Heart left ventricle (tissue), 13 donors: ENCODE measurements around the gene CLIP2.
"Not testable (repeated sequence)": the region's sequence is repeated elsewhere in the genome, so short reads cannot be mapped to it uniquely, and the experiment has no call there.

Experiments
- POLR2A ChIP-seq, 2 donors: fragments of 450-650 bp; IDR thresholded peaks; one replicate each; pipeline ENCODE4 v1.6.1; 2017; ENCODE audit warnings: antibody characterized with exemption in 2 of 2, mild to moderate bottlenecking in 2 of 2, moderate library complexity in 2 of 2
- TF ChIP-seq, protein P1 (sequence below), 12 donors: fragments of 200-600 bp; sonication (generic) in 4 of 12; IDR thresholded peaks; one replicate each; pipeline versions ENCODE4 v1.5.0 to v1.8.0; 2018 to 2022; ENCODE audit warnings: antibody characterized with exemption in 12 of 12, mild to moderate bottlenecking in 5 of 12
- donor health status: ischemic (EF 13 %, LVEDD 7.1; RV severe dilation, severe dysfunction).
- donor health status: DM: no; HTN: yes; CAD: no.
- donor health status: DM: no; HTN: no; CAD: no.
- donor health status: ischemic (EF 25% LVEDD 6.9; RV normal size, moderate dysfunction).
- donor health status: ischemic (EF 25% LVEDD 5.7; RV mildly dilated, moderate dysfunction).
- donor health status: ischemic (EF 35%, LVEDD 5.7; RV mildly dilated, moderate dysfunction).
- donor health status: nonischemic (EF 11% LVEDD 7.7; RV severe dilation, severe dysfunction).
- donor health status: DM: yes; HTN: yes; CAD: no.
- donor health status: PGD.
- donor health status: ischemic (EF 29% LVEDD 5.4; RV normal size, mild dysfunction).
- donor health status: nonischemic (EF 23%, LVEDD 6.1; RV moderate dilation, normal function).

DNA sequence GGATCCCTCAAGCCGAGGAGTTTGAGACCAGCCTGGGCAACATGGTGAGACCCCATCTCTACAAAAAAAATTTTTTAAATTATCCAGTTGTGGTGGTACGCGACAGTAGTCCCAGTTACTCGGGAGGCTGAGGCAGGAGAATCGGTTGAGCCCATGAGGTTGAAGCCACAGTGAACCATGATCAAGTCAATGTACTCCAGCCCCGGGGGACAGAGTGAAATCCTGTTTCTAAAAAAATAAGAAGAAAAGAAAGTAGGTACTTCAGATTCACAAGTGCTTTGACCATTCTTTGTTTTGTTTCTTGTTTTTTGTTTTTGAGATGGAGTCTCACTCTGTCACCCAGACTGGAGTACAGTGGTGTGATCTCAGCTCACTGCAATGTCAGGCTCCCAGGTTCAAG, 33.7 kb upstream of the CLIP2 start:
- TF ChIP-seq, protein P1, sequence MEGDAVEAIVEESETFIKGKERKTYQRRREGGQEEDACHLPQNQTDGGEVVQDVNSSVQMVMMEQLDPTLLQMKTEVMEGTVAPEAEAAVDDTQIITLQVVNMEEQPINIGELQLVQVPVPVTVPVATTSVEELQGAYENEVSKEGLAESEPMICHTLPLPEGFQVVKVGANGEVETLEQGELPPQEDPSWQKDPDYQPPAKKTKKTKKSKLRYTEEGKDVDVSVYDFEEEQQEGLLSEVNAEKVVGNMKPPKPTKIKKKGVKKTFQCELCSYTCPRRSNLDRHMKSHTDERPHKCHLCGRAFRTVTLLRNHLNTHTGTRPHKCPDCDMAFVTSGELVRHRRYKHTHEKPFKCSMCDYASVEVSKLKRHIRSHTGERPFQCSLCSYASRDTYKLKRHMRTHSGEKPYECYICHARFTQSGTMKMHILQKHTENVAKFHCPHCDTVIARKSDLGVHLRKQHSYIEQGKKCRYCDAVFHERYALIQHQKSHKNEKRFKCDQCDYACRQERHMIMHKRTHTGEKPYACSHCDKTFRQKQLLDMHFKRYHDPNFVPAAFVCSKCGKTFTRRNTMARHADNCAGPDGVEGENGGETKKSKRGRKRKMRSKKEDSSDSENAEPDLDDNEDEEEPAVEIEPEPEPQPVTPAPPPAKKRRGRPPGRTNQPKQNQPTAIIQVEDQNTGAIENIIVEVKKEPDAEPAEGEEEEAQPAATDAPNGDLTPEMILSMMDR (IDR thresholded peaks at IDR 0.05): not testable (repeated sequence)
- TF ChIP-seq POLR2A (IDR thresholded peaks at IDR 0.05): not testable (repeated sequence)
